NCI-H2107 treated with DMSO at 0.1 percent for 48 hours (cell line): ENCODE measurements around the gene APOE.
A peak's percentile ranks its signal among the peaks of the same experiment; 100 is the strongest.

ENCODE experiments used
- DNase-seq: peaks from one replicate; lab custom pipeline; 2025; ENCODE audit not compliant: unreplicated experiment; lab: John Stamatoyannopoulos, UW

The APOE gene

GRCh38 chr19:44951179-44952159 is 45.9 kb downstream of the APOE start:
- DNase-seq = peak; percentile 30

- DNase-seq = no peak
Observed at GRCh38 chr19:44954278-44954648, 48.7 kb downstream of the APOE start.

GRCh38 chr19:44954649-44955504 is 49.3 kb downstream of the APOE start, which contains the start of gene CLPTM1:
Gene CLPTM1 (plus strand): TSS chr19:44955380. CDS start chr19:44955396, 16 bp downstream.
- DNase-seq = peak; percentile 90

GRCh38 chr19:44955505-44956439 is 50.2 kb downstream of the APOE start:
- no peak for DNase-seq

- DNase-seq = no peak
Observed at GRCh38 chr19:44957526-44957925, 51.9 kb downstream of the APOE start.

GRCh38 chr19:44958090-44958489 is 52.5 kb downstream of the APOE start:
- no peak for DNase-seq
